Embryonic facial prominence (tissue), 1 donor: ENCODE results near the gene RNASE11.
"Not testable (repeated sequence)": the region's sequence is repeated elsewhere in the genome, so short reads cannot be mapped to it uniquely, and the experiment has no call there.

Experiments used
- DNase-seq: peaks from one replicate; pipeline ENCODE4 v3.0.0-alpha.2; 2016; ENCODE audit errors: extremely low spot score

RNASE11 gene

GRCh38 chr14:20580242-20580641 is 7.6 kb downstream of the RNASE11 start:
- DNase-seq, result no peak

GRCh38 chr14:20578784-20579502 is 8.9 kb downstream of the RNASE11 start:
- no peak for DNase-seq

- DNase-seq, result no peak
These were observed 9.5 kb downstream of the RNASE11 start for GRCh38 chr14:20578325-20578724.

- DNase-seq, result not testable (repeated sequence)
These were observed 15.3 kb downstream of the RNASE11 start for GRCh38 chr14:20572382-20572990.

- DNase-seq, result not testable (repeated sequence)
These were observed 17.1 kb downstream of the RNASE11 start for GRCh38 chr14:20570720-20571119.

- not testable (repeated sequence) for DNase-seq
These were observed 17.9 kb downstream of the RNASE11 start for GRCh38 chr14:20569865-20570264.

- no peak for DNase-seq
These were observed 18.7 kb downstream of the RNASE11 start for GRCh38 chr14:20569066-20569465.

- no peak for DNase-seq
These were observed 19.4 kb downstream of the RNASE11 start for GRCh38 chr14:20568393-20568792.

GRCh38 chr14:20567199-20567598 is 20.6 kb downstream of the RNASE11 start:
- not testable (repeated sequence) for DNase-seq

- DNase-seq, result no peak
These were observed 23.3 kb downstream of the RNASE11 start for GRCh38 chr14:20564501-20564997.

GRCh38 chr14:20563971-20564370 is 23.8 kb downstream of the RNASE11 start:
- no peak for DNase-seq

GRCh38 chr14:20560961-20561360 is 26.8 kb downstream of the RNASE11 start, which contains the start of gene RNASE9:
Gene RNASE9 (minus strand): TSS chr14:20561047.
- DNase-seq, result no peak

GRCh38 chr14:20559461-20559904 is 28.3 kb downstream of the RNASE11 start:
- DNase-seq, result no peak

GRCh38 chr14:20557212-20557542 is 30.6 kb downstream of the RNASE11 start:
- no peak for DNase-seq

GRCh38 chr14:20556500-20557211 is 31.1 kb downstream of the RNASE11 start:
- no peak for DNase-seq

GRCh38 chr14:20555845-20556244 is 32.0 kb downstream of the RNASE11 start:
- no peak for DNase-seq

GRCh38 chr14:20553024-20553423 is 34.8 kb downstream of the RNASE11 start:
- no peak for DNase-seq

GRCh38 chr14:20551606-20552005 is 36.2 kb downstream of the RNASE11 start:
- no peak for DNase-seq

GRCh38 chr14:20550926-20551325 is 36.9 kb downstream of the RNASE11 start:
- DNase-seq, result no peak

- no peak for DNase-seq
These were observed 39.2 kb downstream of the RNASE11 start for GRCh38 chr14:20548414-20549158.

GRCh38 chr14:20546877-20547276 is 40.9 kb downstream of the RNASE11 start:
- no peak for DNase-seq

- no peak for DNase-seq
These were observed 47.9 kb downstream of the RNASE11 start for GRCh38 chr14:20539906-20540305.
